HG02884 (cell line): ENCODE measurements around the gene KCNRG.
"Not testable (repeated sequence)": the region's sequence is repeated elsewhere in the genome, so short reads cannot be mapped to it uniquely, and the experiment has no call there.

Experiments used
- ATAC-seq: cut with Tn5 transposase; IDR thresholded peaks from one replicate; pipeline ENCODE4 v1.9.1; 2021; ENCODE audit warnings: mild to moderate bottlenecking, moderate library complexity; ENCODE audit not compliant: unreplicated experiment

The KCNRG gene, protein sequence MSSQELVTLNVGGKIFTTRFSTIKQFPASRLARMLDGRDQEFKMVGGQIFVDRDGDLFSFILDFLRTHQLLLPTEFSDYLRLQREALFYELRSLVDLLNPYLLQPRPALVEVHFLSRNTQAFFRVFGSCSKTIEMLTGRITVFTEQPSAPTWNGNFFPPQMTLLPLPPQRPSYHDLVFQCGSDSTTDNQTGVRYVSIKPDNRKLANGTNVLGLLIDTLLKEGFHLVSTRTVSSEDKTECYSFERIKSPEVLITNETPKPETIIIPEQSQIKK

DNA sequence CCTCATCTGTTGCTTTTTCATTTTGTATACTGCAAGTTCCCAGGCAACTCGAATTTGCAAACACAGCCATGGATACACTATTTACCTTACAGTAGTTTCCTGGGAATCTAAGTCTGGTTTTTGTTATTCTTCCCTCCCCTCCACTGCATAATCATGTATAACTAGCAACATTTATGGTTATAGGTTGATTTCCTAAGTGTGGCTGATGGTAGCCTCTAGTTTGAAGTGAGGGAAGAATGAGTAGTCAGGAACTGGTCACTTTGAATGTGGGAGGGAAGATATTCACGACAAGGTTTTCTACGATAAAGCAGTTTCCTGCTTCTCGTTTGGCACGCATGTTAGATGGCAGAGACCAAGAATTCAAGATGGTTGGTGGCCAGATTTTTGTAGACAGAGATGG lies at the start of gene KCNRG:
TSS of gene KCNRG (plus strand) at position 187 of the 400 bp plus-strand sequence. CDS start at position 237, 50 bp downstream.
- no peak for ATAC-seq

DNA sequence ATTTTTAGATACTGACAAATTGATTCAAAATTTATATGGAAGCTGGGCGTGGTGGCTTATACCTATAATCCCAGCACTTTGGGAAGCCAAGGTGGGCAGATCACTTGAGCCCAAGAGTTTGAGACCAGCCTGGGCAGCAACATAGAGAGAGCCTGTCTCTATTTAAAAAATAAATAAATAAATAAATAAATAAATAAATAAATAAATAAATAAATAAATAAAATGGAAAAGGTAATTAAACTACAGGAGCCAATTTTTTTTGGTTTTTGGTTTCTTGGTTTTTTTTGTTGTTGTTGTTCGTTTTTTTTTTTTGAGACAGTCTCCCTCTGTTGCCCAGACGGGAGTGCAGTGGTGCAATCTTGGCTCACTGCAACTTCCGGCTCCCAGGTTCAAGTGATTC lies 47.8 kb upstream of the KCNRG start:
- ATAC-seq: no peak

DNA sequence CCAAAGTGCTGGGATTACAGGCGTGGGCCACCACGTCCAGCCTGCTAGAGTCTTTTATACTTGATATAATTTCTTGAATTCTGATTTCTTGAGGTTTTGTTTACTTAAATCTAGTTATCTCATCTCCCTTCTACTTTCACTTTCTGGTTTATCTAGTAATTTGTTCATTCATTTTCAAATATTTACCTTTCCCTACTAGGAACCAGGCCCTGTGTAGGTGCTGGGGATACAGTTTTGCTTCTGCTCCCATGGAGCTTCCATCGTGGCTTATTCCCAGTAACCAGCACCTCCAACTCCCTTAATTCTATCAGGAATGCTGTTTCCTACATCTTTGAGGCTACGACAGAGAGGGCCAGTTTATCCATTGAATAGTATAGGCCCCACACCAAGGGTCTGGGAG lies 42.5 kb upstream of the KCNRG start:
- no peak for ATAC-seq

DNA sequence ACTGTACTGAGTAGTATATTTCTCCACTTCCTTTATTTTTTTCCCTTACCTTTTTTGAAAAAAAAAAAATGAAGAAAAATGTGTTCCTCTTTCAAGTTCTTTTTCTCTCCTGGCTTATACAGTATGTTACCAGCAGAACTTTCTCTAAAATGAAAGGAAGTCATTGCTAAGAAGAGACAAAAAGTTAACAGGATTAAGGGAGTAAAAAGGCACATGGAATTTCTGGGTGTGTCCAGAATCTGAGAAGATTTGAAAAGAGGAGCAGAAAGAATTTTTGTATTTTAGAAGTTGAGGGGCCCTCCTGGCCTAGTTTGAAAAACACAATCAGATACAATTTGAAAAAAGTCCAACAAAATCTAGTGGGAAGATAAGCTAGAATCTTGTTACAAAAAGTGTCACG lies 39.4 kb upstream of the KCNRG start:
- ATAC-seq: no peak

DNA sequence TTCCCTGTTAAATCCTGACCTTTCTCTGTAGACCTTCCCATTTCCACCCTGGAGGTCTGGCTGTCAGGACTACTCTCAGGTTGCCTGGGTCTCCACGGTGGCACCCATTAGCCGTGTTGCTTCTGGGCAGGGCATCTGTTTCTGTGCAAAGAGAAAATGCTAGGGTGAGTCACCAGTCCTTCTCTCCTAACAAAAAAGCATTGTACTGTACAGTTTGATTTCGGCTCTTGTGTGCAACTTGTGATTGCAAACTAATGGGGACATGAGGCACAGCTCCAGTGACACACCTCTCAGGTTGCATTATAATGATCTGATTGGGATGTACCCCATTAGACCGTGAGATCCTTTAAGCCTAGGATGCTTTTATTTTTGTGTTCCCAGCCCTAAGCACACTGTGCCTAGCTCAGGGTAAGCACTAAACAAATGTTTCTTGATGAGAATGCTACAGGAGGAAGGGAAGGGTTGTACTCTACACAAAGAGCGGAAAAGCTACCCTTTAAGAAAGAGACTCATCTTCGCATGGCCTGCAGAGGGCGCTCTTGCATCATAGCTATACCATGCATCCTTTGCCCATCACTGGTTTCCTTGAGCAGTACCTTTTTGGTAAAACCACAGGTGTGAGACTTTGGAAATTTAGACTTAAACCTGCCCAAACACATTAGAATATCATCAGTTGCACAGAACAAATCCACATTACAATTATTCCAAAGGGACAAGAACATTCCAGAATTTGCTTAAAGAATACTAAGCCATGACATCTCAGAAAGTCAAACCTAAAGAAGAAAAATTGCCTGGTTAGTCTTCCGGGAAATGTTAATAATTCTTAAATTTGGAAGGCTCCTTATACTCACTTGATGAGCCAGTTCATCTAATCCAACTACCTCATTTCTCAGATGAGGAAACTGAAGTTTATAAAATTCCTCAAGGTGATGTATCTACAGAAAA lies 38.7 kb upstream of the KCNRG start:
- ATAC-seq: peak; percentile 62

DNA sequence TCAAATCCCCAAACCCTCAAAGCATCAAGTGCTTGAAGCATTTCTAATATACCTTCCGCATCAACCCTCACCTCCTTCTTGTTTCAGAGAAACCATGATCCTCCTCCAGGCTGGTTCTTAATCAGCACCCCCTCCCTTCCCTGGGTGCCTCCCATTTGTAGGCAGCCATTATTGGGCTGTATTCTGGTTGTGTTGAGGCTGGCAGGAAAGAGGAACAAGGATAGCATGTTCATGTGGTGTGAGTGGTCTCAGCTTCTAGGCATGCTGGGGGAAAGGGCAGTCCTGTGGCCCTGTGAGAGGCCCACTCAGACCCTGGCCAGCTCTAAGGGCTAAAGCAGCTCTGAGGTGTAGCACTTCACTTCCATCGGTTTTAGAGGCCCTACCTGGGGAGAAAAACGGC lies 37.3 kb upstream of the KCNRG start:
- no peak for ATAC-seq

DNA sequence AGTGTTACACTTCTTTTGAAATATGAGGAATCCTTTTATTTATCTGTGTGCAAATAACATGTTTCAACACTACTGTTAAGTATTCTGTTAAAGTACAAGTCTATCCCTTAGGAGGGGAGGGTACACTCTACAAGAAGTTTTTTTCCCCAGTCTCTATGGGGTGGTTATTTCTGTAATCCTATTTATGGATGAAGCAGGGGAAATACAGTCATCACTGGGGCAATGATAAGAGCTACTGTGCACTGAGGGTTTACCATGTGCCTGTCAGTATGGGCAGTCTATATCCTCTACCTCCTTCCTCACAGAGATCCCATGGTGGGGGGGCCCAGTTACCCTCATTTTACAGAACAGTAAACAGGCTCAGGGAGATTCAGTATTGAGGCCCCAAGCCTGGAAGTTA lies 35.0 kb upstream of the KCNRG start:
- ATAC-seq: no peak

DNA sequence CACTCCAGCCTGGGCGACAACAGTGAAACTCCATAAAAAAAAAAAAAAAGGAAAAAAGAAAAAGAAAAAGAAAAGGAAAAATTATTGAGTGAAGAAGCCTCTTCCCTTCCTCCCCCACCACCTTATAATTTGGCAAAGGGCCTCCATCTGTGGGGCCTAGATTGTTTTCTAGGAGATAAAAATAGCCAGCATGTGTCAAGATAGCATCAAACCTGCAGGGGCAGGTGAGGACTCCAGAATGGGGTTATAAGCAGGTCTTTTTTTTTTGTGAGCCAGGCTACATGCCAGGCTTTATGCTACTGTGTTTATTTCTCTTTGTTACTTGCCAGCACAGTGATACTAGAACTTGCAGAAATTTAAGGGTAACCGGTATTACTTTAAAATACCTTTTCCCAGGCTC lies 30.1 kb upstream of the KCNRG start:
- no peak for ATAC-seq

DNA sequence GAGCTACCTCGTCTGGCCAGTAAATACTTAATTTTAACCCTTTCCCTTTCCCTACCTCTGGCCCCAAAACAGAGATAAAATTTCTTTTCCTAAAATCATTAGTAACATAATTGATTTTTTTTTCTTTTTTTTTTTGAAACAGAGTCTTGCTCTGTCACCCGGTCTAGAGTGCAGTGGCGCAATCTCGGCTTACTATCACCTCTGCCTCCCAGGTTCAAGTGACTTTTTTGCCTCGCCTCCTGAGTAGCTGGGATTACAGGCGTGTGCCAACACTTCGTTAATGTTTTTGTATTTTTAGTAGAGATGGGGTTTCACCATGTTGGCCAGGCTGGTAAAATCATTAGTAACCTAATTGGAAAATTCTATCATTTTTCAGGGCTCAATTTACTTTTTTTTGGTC lies 28.8 kb upstream of the KCNRG start:
- no peak for ATAC-seq

DNA sequence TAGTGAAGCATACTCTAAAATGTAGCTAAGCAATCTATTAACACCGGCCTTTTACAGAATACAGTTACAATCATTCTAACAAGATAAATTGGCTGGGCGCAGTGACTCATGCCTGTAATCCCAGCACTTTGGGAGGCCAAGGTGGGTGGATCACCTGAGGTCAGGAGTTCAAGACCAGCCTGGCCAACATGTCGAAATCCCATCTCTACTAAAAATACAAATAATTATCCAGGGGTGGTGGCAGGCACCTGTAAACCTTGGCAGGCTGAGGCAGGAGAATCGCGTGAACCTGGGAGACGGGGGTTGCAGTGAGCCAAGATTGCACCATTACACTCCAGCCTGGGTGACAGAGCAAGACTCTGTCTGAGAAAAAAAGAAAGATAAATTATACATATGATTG lies 24.6 kb upstream of the KCNRG start:
- ATAC-seq: not testable (repeated sequence)

DNA sequence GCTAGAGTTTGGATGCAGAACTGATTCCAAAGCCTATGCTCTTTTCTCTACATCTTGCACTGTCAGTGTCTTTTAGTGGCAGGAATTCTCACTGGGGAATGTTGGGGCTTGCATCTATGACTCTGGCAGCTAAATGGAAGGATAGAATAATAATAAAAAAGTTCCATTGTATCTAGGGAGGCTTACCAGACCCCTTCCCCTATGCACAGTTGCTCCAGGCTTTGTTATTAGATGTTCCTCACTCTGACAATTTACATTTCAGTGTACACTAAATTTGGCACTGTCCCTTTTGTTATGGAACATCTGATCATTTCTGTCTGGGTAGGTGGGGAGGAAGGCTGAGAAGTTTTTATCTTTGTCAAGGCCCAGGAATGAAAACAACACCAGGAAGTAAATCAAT lies 22.1 kb upstream of the KCNRG start:
- ATAC-seq: no peak

DNA sequence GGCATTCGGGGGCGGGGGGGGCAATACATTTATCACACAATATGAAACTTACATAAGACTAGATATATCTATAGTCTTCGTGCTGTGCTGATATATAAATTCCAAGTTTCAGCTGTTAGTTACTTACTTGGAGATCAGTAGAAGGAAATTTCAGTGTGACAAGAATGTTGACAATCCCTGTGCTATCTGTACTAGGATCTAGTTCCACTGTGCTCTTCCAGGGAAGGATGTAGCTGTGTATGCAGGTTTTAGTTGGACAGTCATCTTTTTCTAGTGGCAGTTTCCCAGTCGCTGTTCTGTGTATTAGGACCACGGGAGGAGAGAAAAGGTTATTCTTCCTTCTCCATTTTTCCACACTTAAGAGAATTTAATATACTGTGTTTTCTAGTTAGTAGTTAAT lies 21.6 kb upstream of the KCNRG start:
- ATAC-seq: no peak

DNA sequence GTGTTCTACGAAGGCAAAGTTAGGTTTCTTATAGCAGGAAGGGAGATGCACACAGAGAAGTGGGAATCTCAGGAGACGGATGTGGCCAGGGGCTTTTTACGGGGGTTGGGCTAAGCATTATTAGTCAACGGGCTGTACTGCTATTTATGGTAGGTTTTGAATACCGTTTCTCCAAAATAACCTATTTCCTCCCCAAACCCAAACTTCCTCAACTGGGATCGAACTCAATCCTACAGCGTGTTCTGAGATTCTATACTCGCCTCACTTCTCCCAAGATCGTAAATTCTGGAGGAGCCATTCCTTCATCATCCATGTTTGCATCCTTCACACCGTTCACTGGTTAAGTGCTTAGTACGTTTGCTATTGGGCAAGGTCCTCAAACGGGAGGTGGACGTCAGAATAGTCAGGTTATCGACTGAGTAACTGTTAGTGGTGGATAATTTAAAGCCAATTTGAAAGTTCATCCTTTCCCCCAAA lies 19.6 kb upstream of the KCNRG start:
- no peak for ATAC-seq

DNA sequence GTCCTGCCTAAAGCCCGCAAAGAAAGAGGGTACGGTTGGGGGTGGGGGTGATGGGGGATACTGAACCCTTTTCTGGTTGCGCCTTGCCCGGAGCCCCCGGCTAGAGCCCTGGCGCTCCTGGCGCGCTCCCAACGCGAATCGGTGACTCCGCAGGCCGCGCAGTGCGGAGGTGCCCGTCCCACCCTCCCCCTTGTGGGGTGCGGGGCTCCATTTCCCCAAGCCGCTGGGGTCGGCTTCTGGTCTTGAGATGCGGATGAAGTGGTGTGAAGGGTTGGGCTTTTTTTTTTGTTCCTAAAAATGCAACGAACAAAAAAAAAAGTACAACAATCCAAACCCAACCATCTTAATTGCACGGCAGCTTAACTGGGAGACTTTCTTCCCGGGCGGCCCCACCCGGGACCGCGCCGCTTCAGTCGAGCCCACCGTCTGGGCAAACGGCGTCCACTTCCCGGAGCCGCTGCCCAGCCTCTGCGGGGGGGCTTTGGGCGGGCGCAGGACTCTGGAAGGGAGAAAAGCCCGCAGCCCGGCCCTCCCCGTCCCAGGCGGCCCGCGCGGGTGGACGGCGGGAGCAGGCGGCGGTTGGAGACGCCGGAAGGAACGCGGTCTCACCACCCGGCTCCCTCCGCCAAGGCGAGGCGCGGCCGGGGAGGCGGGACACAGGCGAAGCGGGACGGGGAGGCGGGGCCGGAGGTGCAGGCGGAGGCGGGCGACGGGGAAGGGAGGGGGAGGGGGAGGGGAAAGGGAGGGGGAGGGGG lies 18.9 kb upstream of the KCNRG start:
- ATAC-seq: peak; percentile 34

DNA sequence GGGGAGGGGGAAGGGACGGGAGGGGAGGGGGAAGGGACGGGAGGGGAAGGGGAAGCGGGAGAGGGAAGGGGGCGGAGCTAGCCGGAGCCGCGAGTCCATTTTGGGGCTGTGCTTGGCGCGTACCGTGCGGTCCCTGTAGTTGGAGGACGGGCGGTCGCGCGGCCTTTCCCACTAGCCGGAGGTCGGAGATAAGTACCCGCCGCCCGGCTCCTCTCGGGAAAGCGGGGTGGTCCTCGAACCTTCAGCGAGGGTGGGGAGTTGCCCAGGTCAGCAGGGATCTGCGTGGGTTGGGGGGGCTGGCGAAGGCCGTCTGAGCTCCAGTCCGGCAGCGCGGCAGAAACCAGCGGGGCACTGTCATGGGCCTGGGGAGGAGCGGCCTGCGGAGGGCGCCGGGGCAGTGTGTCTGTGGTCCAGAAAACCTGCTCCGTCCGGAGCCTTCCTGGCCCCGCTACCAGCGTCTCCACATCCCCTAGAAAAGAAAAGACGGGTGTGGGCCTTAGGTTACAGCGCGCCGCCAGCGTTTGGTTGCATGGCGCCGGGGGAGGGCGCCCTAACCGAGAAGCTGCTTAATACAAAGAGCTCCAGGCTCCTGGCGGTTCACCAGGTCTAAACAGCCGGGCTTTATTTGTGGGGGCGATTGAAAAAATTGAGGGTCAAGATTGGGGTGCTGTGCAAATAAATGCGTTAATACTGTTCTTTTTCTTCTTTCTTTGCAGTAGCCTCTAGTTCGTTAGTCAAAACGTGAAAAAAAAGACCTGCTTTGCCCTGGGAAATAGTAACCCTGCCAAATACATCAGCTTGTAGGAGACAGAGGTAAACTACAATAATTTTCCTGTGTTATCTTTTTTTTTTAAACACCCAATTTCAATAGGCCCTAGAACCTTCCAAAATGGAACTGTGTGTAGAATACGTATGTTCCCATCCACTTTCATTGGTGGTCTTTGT lies 18.0 kb upstream of the KCNRG start, which contains the start of gene TRIM13:
TSS of gene TRIM13 (plus strand) at position 92 of the 945 bp plus-strand sequence. CDS start 14,899 bp downstream, outside the sequence.
- peak; percentile 71 for ATAC-seq

DNA sequence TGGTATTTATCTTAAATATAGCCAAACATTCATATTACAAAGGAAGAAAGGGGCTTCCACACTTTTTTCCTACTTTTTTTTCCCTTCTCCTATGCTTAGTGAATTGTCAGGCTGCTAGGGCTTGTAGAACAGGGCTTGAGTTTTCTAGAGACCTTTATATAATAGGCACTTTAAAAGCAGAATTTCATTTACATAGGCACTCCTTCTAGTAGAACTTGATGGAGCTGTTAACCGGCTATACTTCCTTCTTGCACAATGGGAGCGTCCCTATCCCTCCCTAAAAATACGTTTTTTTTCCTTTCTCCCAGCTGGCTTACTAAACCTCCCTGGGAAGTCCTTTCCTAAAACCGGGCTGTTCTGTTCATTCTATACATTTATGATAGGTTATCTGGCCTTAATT lies 17.3 kb upstream of the KCNRG start:
- ATAC-seq: no peak

DNA sequence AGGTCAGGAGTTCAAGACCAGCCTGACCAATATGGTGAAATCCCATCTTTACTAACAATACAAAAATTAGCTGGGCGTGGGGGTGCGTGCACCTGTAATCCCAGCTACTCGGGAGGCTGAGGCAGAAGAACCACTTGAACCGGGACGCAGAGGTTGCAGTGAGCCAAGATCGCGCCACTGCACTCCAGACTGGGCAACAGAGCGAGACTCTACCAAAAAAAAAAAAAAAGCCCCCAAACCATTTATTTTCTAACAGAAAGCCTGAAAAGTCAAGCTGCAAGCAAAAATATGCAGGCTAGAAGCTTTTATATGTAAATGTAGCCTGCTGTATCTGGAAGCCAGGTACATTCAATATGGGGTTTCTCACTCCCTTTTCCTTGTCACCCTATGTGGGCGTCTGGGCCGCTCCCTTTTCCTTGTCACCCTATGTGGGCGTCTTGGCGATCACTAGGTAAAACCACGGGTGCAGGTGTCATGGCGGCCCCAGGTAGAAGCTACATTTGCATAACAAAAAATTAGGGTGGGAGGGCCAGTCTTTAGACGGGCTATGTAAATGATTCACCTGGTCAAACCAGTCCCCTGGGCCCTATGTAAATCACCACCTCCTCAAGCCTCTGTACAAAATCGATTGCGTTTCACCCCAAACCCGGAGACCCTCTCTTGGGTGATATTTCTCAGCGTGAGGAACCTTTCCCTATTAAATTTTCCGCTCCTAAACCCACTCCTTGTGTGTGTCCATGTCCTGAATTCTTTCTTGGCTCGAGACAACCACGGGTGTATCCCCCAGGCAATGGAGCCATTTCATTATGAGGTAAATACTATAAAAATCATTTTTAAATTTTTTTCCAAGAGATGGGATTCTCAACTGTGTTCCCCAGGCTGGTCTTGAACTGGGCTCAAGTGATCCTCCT lies 16.3 kb upstream of the KCNRG start:
- no peak for ATAC-seq

DNA sequence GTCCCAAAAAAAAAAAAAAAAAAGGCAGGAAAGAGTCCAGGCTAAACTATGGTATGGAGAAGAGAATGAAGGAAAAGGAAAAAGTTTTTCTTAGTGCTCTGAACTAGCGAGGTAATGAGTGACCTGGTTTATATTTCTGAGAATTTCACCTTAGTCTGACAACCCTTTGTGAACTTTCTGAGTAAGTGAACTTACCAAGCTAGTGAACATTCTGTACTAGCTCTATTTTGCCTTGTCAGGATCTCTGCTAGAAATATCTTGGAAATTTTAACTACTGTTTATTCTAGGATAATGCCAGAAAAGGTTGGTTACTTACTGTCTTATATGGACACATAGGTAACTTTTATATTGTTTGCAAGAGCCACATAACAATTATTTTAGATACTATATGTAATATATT lies 14.0 kb upstream of the KCNRG start:
- ATAC-seq: no peak
